GM10248 (cell line): Measurements from ENCODE around the gene PDK1.

Experiments used
- CTCF ChIA-PET: fragments of 300-600 bp; sonication (Branson Sonifier 250); formaldehyde crosslinking; extraction: SDS; loops from one replicate; lab custom pipeline; 2021; ENCODE audit warnings: antibody characterized with exemption; lab: Yijun Ruan, JAX
- POLR2A ChIA-PET: fragments of 350-650 bp; sonication (Branson Sonifier 250); formaldehyde crosslinking; extraction: SDS; loops from one replicate; lab custom pipeline; 2020; ENCODE audit warnings: antibody characterized with exemption; lab: Yijun Ruan, JAX
- DNase-seq: peaks from one replicate; pipeline ENCODE4 v3.0.0; 2012; ENCODE audit errors: extremely low spot score
- TF ChIP-seq, protein P1 (sequence below): IDR thresholded peaks from 2 replicates; pipeline ENCODE4 v1.5.1; 2012; ENCODE audit warnings: mild to moderate bottlenecking, low read depth; ENCODE audit errors: extremely low read depth, missing control alignments, control extremely low read depth

The PDK1 gene

DNA sequence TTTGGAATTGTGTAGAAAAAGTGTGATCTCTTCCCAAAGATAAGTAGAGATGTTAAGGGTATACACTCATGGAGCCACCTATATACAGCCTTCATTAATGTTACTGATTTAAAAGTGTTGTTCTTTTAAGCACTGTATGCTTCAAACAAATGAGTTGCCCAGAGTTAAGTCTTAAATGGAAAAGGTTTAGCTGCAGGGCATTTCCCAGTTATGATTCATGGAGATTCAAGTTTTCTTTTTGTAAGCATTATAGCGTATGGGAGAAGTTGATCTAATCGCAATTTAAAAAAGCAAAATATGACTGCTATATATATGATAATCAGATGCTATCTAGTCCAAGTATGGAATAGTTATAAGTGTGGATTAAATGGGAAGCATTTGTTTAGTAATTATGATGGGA is 4.8 kb downstream of the PDK1 start:
- TF ChIP-seq, protein P1, sequence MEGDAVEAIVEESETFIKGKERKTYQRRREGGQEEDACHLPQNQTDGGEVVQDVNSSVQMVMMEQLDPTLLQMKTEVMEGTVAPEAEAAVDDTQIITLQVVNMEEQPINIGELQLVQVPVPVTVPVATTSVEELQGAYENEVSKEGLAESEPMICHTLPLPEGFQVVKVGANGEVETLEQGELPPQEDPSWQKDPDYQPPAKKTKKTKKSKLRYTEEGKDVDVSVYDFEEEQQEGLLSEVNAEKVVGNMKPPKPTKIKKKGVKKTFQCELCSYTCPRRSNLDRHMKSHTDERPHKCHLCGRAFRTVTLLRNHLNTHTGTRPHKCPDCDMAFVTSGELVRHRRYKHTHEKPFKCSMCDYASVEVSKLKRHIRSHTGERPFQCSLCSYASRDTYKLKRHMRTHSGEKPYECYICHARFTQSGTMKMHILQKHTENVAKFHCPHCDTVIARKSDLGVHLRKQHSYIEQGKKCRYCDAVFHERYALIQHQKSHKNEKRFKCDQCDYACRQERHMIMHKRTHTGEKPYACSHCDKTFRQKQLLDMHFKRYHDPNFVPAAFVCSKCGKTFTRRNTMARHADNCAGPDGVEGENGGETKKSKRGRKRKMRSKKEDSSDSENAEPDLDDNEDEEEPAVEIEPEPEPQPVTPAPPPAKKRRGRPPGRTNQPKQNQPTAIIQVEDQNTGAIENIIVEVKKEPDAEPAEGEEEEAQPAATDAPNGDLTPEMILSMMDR = no peak
- ChIA-PET POLR2A (no interaction called here), CTCF (interaction anchor here (1.2 kb wide), 1 partner anchor 34 kb away, joined by 4 read pairs; no protein-coding TSS in a partner anchor)
- DNase-seq = no peak

DNA sequence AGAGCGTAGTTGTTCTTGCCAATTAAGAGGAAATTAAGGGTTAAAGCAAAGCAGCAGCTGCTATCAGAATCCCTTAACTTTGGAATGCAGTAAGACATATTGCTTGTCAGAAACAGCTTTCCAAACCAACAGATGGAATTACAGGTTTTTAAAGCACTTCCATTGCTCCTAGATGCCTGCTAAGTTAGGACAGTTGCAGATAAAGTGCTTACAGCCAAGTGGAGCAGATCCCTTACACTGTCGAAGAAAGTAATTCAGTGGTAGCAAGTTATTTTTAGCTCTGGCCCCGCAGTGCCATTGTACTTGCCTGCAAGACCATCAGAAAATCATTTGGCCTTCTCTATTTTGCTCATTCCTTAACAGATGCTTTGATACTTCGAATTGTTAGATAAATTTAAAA is 5.4 kb downstream of the PDK1 start:
- CTCF ChIA-PET = interaction anchor here (1.2 kb wide), 1 partner anchor 33 kb away, joined by 4 read pairs; no protein-coding TSS in a partner anchor
- TF ChIP-seq, protein P1 = no peak
- no peak for DNase-seq
- POLR2A ChIA-PET = no interaction called here

DNA sequence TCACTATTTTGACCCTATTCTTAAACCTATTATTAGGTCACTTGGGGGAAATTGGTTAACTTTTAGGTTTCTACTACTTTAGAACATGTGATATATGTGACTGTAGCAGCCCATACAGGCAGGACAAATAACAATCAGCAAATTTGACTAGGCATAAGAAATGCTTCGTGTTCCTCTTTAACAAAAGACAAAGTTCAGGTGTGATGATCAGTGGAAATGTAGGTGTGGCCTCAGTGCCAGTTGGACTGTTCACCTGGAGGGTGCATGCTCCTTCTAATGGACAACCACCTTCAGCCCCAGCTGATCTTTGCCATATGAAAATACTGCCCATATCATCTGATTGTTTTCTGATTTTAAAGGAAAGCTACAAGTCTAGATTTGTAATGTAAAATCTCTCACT is 6.4 kb downstream of the PDK1 start:
- ChIA-PET POLR2A (no interaction called here), CTCF (interaction anchor here (1.0 to 1.2 kb wide), 3 partner anchors 10 to 32 kb away, joined by 3 to 4 read pairs (median 3); no protein-coding TSS in a partner anchor)
- no peak for DNase-seq
- TF ChIP-seq, protein P1 = no peak

DNA sequence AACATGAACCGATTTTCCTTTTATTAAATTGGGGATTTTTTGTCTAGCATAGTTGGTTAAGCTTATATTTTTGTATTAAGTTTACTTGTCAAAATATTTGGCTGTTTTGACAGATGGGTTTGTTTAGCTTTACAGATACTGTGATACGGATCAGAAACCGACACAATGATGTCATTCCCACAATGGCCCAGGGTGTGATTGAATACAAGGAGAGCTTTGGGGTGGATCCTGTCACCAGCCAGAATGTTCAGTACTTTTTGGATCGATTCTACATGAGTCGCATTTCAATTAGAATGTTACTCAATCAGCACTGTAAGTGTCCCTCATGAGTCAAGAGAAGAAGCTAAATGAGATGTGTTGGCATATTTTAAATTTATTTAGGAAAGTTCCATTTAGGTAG is 8.5 kb downstream of the PDK1 start:
- TF ChIP-seq, protein P1 = no peak
- ChIA-PET POLR2A (no interaction called here), CTCF (interaction anchor here (1.2 kb wide), 1 partner anchor 10 kb away, joined by 6 read pairs; no protein-coding TSS in a partner anchor)
- no peak for DNase-seq

DNA sequence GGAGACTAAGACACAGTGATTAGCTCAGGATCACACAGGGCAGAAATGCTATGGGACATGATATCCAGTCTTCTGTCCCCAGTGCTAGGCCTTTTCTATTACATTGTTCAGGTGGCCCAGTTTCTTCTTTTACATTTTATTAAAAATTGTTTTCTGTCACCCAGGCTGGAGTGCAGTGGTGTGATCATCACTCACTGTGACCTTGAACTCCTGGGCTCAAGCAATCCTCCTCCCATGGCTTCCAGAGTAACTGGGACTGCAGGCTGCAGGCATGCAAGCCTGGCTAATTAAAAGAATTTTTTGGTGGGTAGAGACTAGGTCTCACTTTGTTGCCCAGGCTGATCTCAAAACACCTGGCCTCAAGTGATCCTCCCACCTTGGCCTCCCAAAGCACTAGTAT is 15.4 kb downstream of the PDK1 start:
- TF ChIP-seq, protein P1 = no peak
- ChIA-PET CTCF (interaction anchor here (1.0 to 1.1 kb wide), 2 partner anchors 10 to 23 kb away, joined by 3 read pairs; no protein-coding TSS in a partner anchor), POLR2A (no interaction called here)
- no peak for DNase-seq

DNA sequence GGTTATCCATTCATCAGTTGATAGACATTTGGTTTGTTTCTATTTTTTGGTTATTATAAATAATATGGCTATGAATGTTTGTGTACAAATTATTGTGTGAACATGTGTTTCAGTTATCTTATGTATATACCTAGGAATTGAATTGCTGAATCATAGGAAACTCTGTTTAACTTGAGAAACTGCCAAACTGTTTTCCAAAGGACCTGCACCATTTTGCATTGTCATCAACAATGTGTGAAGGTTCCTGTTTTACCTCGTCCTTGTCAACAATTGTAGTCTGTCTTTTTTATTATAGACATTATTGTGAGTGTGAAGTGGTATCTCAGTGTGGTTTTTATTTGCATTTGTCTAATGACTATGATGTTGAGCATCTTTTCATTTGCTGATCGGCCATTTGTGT is 17.1 kb downstream of the PDK1 start:
- CTCF ChIA-PET = interaction anchor here (1.0 kb wide), 1 partner anchor 18 kb away, joined by 3 read pairs; no protein-coding TSS in a partner anchor
- POLR2A ChIA-PET = no interaction called here
- TF ChIP-seq, protein P1 = no peak
- DNase-seq = no peak
